Ovary (tissue), 9 donors: Measurements from ENCODE around the gene COL9A3. TPM values are rescaled to one million over a fixed set of nuclear protein-coding genes. Genes with fewer than 3 reads are reported as not detected.

Experiments used
- DNase-seq, 5 donors: peaks; one replicate each; pipeline ENCODE4 v3.0.0-alpha.2; 2019 to 2020
- H3K27ac ChIP-seq, 2 donors: fragments of 200-600 bp; one replicate each; pipeline versions ENCODE4 v1.5.1 to v1.8.0; 2019 to 2022
- H3K27me3 ChIP-seq: fragments of 200-600 bp; one replicate; pipeline ENCODE4 v1.8.0; 2022
- H3K36me3 ChIP-seq: fragments of 200-600 bp; sonication (generic); one replicate; pipeline ENCODE4 v1.5.1; 2019
- H3K4me1 ChIP-seq: one replicate; pipeline ENCODE4 v1.8.1; 2013; ENCODE audit warnings: mild to moderate bottlenecking, moderate library complexity; ENCODE audit not compliant: insufficient read depth
- H3K4me3 ChIP-seq: fragments of 200-600 bp; sonication (generic); one replicate; pipeline ENCODE4 v1.5.1; 2017
- H3K9me3 ChIP-seq, 2 donors: fragments of 200-600 bp in 1 of 2; sonication (generic) in 1 of 2; one replicate each; pipeline versions ENCODE4 v1.5.1 to v1.8.1; 2013 to 2019; ENCODE audit warnings: mild to moderate bottlenecking in 1 of 2, moderate library complexity in 1 of 2
- CTCF ChIP-seq, 3 donors: fragments of 450-650 bp in 2 of 3; fragments of 200-600 bp in 1 of 3; IDR thresholded peaks; one replicate each; pipeline versions ENCODE4 v1.5.1 to v1.8.0; 2016 to 2022; ENCODE audit warnings: antibody characterized with exemption in 3 of 3, mild to moderate bottlenecking in 1 of 3
- EP300 ChIP-seq: sonication (generic); formaldehyde crosslinking; IDR thresholded peaks from one replicate; pipeline ENCODE4 v1.6.1; 2017; ENCODE audit warnings: antibody characterized with exemption
- POLR2A ChIP-seq: fragments of 450-650 bp; IDR thresholded peaks from one replicate; pipeline ENCODE4 v1.6.1; 2017; ENCODE audit warnings: antibody characterized with exemption, mild to moderate bottlenecking, moderate library complexity
- WGBS, 3 donors: extraction: QIAGEN DNeasy Blood & Tissue Kit in 1 of 3; methylation state at CpG; one replicate each; pipeline versions ENCODE4 v1.1.5 to v1.1.7; 2013 to 2017; 5-methylcytosine and 5-hydroxymethylcytosine counted together
- intact Hi-C, 4 donors: fragments of 100-400 bp; cut with DNase I; formaldehyde crosslinking; loops; one replicate each; pipeline versions ENCODE4 v1.11.0 to v1.15.1; 2022 to 2023
- polyA plus RNA-seq, 2 donors: library from polyadenylated mRNA; stranded (reverse); fragments of 200-250 nt in 1 of 2; fragments of 350-450 nt in 1 of 2; fragmentation: Illumina TruSeq in 1 of 2; extraction: RNeasy Lipid Tissue Mini Kit (QIAGEN cat#74804) in 1 of 2; gene quantifications; one replicate each; pipeline ENCODE4 v1.2.3, GENCODE V29; 2013 to 2014
- small RNA-seq: library from RNA; depleted of rRNA; stranded (forward); fragments of <200 nt; gene quantifications from one replicate; pipeline ENCODE3, GENCODE V24; 2016
- total RNA-seq, 7 donors: library from RNA; depleted of rRNA in 2 of 7; stranded (reverse); fragments of >200 nt in 2 of 7; fragmentation: NEBNext Ultra II Directional in 3 of 7; extraction: Animal tissue kit (Norgen Biotek cat#: 25700) in 3 of 7; gene quantifications; one replicate each; pipeline versions ENCODE4 v1.1.0 to v1.2.4, GENCODE V29; 2016 to 2023
- donor health status: DM: no; HTN: no; CAD: no; lungs with moderate emphysema.
- donor health status: DM: no; HTN: no; CAD: no.
- donor health status: Bipolar disorder and iron deficiency.
- donor health status: DM: yes; HTN: yes; CAD: no.
- donor health status: DM: no; HTN: no; CAD: no.
- donor health status: DM: yes; HTN: yes; CAD: no.

COL9A3 gene
- total and polyA plus RNA-seq, 9 donors: 0.65 to 3.0 (median 1.6) TPM; not detected in 1

GRCh38 chr20:62890444-62890843 lies 73.6 kb downstream of the COL9A3 start:
- 83 to 90% (median 90%) methylated on average over 7 of the region's 7 CpGs for WGBS, 3 donors
- Histone ChIP-seq H3K9me3 (no peaks in the 10 kb centered on the region), H3K27me3 (no peaks in the 10 kb centered on the region), H3K36me3 (no peaks in the 10 kb centered on the region), H3K4me1 (no peaks in the 10 kb centered on the region), H3K27ac (no peak overlapping the region), H3K4me3 (no peak overlapping the region)
- TF ChIP-seq CTCF (IDR thresholded peaks at IDR 0.05) (no peak), EP300 (no peak), POLR2A (no peak)
- no peak for DNase-seq
- intact Hi-C loops: no loop called here

Small RNA genes lying within 50 kb of the gene (small RNA-seq; reads per million reads assigned to genes)
- not detected for gene DPH3P1

Other genes with a start within 250 kb of the COL9A3 start
- 10 to 100 TPM in 1 of 7 donors, 1 to 10 TPM in 6; 3.3 to 10.9 (median 4.4) TPM for gene SLCO4A1, start 174.5 kb upstream of the COL9A3 start, total RNA-seq
- 1 to 10 TPM; 1.1 to 2.2 TPM for gene SLCO4A1, start 174.5 kb upstream of the COL9A3 start, polyA plus RNA-seq
- gene NTSR1, start 108.2 kb upstream of the COL9A3 start, total RNA-seq: under 1 TPM in 2 of 7 donors, not detected in 5; 0.12 to 0.23 TPM
- gene NTSR1, start 108.2 kb upstream of the COL9A3 start, polyA plus RNA-seq: under 1 TPM; 0.05 TPM
- 10 to 100 TPM in 5 of 7 donors, 1 to 10 TPM in 2; 7.9 to 15.2 (median 12.6) TPM for gene MRGBP, start 20.6 kb upstream of the COL9A3 start, total RNA-seq
- gene MRGBP, start 20.6 kb upstream of the COL9A3 start, polyA plus RNA-seq: 10 to 100 TPM in 1 of 2 donors, 1 to 10 TPM in 1; 6.2 to 11.3 TPM
- 10 to 100 TPM; 40.3 to 52.9 (median 45.4) TPM for gene OGFR, start 12.2 kb upstream of the COL9A3 start, total RNA-seq
- gene OGFR, start 12.2 kb upstream of the COL9A3 start, polyA plus RNA-seq: 10 to 100 TPM; 28.6 to 43.0 TPM
- 10 to 100 TPM in 5 of 7 donors, 1 to 10 TPM in 2; 8.5 to 17.9 (median 15.0) TPM for gene TCFL5, start 44.8 kb downstream of the COL9A3 start, total RNA-seq
- gene TCFL5, start 44.8 kb downstream of the COL9A3 start, polyA plus RNA-seq: 10 to 100 TPM in 1 of 2 donors, 1 to 10 TPM in 1; 8.1 to 10.5 TPM
- gene DIDO1, start 109.5 kb downstream of the COL9A3 start, total RNA-seq: 10 to 100 TPM; 49.4 to 82.2 (median 69.8) TPM
- 10 to 100 TPM; 42.9 to 47.0 TPM for gene DIDO1, start 109.5 kb downstream of the COL9A3 start, polyA plus RNA-seq
- 10 to 100 TPM; 23.6 to 54.3 (median 47.0) TPM for gene GID8, start 121.1 kb downstream of the COL9A3 start, total RNA-seq
- 10 to 100 TPM; 26.5 to 30.1 TPM for gene GID8, start 121.1 kb downstream of the COL9A3 start, polyA plus RNA-seq
- gene SLC17A9, start 135.7 kb downstream of the COL9A3 start, total RNA-seq: 1 to 10 TPM; 1.8 to 7.7 (median 4.8) TPM
- gene SLC17A9, start 135.7 kb downstream of the COL9A3 start, polyA plus RNA-seq: 1 to 10 TPM in 1 of 2 donors, under 1 TPM in 1; 0.68 to 2.6 TPM
- not detected for gene BHLHE23, start 189.9 kb downstream of the COL9A3 start, total RNA-seq
- gene BHLHE23, start 189.9 kb downstream of the COL9A3 start, polyA plus RNA-seq: not detected